Osteoblast (primary cell): Measurements from ENCODE around the gene EHD4. TPM values are rescaled to one million over a fixed set of nuclear protein-coding genes. Genes with fewer than 3 reads are reported as not detected.

Experiments
- DNase-seq: peaks from one replicate; pipeline ENCODE4 v3.0.0; 2011; ENCODE audit warnings: low spot score, mixed read lengths; ENCODE audit not compliant: insufficient read length; ENCODE audit errors: missing footprints
- H2AFZ ChIP-seq: 2 replicates; pipeline ENCODE4 v1.6.0; 2011; ENCODE audit warnings: mild to moderate bottlenecking, low read length
- H3K27ac ChIP-seq: 2 replicates; pipeline ENCODE4 v1.5.1; 2011; ENCODE audit warnings: mild to moderate bottlenecking, low read depth, low read length, moderate library complexity
- H3K27me3 ChIP-seq: 2 replicates; pipeline ENCODE4 v1.6.0; 2012; ENCODE audit warnings: mild to moderate bottlenecking, control low read depth, inconsistent platforms, low read length, moderate library complexity; ENCODE audit not compliant: insufficient read depth
- H3K36me3 ChIP-seq: 2 replicates; pipeline ENCODE4 v1.5.1; 2011; ENCODE audit warnings: mild to moderate bottlenecking, low read length, control low read depth, moderate library complexity; ENCODE audit not compliant: insufficient read depth
- H3K4me1 ChIP-seq: 2 replicates; pipeline ENCODE4 v1.5.1; 2011; ENCODE audit warnings: mild to moderate bottlenecking, low read length, control low read depth, moderate library complexity; ENCODE audit not compliant: insufficient read depth
- H3K4me2 ChIP-seq: 2 replicates; pipeline ENCODE4 v1.6.0; 2011; ENCODE audit warnings: mild to moderate bottlenecking, low read length; ENCODE audit not compliant: insufficient read depth
- H3K4me3 ChIP-seq: fragments of 200-600 bp; sonication (generic); 3 replicates; pipeline ENCODE4 v1.5.1; 2012; ENCODE audit warnings: mild to moderate bottlenecking, low read length, inconsistent platforms; ENCODE audit not compliant: insufficient read depth
- H3K79me2 ChIP-seq: 2 replicates; pipeline ENCODE4 v1.6.0; 2012; ENCODE audit warnings: mild to moderate bottlenecking, low read length, control low read depth, inconsistent platforms; ENCODE audit not compliant: insufficient read depth
- H3K9me3 ChIP-seq: 2 replicates; pipeline ENCODE4 v1.5.1; 2011; ENCODE audit warnings: low read depth, low read length, control low read depth
- H4K20me1 ChIP-seq: 2 replicates; pipeline ENCODE4 v1.6.0; 2012; ENCODE audit warnings: mild to moderate bottlenecking, low read length, control low read depth; ENCODE audit not compliant: insufficient read depth
- CTCF ChIP-seq: IDR thresholded peaks from 2 replicates; pipeline ENCODE4 v1.5.1; 2011; ENCODE audit warnings: mild to moderate bottlenecking, low read depth, low read length, moderate library complexity; ENCODE audit errors: extremely low read depth
- total RNA-seq: library from RNA; depleted of rRNA; stranded (reverse); fragments of >200 nt; gene quantifications from 2 replicates; pipeline ENCODE4 v1.2.3, GENCODE V29; 2012

EHD4 gene
- total RNA-seq, 1 donor = 15.9 TPM

- H3K79me2 ChIP-seq = no peaks in the 10 kb centered on the region
- H3K9me3 ChIP-seq = no peaks in the 10 kb centered on the region
- H3K4me1 ChIP-seq = peaks cover 13% of the 10 kb centered on the region
- H3K27ac ChIP-seq = no peak overlapping the region
- no peak overlapping the region for H3K4me3 ChIP-seq
- no peak overlapping the region for H2AFZ ChIP-seq
- TF ChIP-seq CTCF = no peak
- peaks cover 11% of the 10 kb centered on the region for H3K36me3 ChIP-seq
- H4K20me1 ChIP-seq = no peaks in the 10 kb centered on the region
- no peak overlapping the region for H3K4me2 ChIP-seq
- DNase-seq = no peak
- H3K27me3 ChIP-seq = no peaks in the 10 kb centered on the region
Measured at GRCh38 chr15:41896566-41896965, 75.8 kb downstream of the EHD4 start.

GRCh38 chr15:41895957-41896356, 76.4 kb downstream of the EHD4 start:
- no peak for DNase-seq
- no peak overlapping the region for H3K27ac ChIP-seq
- no peaks in the 10 kb centered on the region for H3K79me2 ChIP-seq
- TF ChIP-seq CTCF = no peak
- H3K27me3 ChIP-seq = no peaks in the 10 kb centered on the region
- no peak overlapping the region for H3K4me2 ChIP-seq
- peaks cover 13% of the 10 kb centered on the region for H3K4me1 ChIP-seq
- peaks cover 11% of the 10 kb centered on the region for H3K36me3 ChIP-seq
- no peak overlapping the region for H3K4me3 ChIP-seq
- no peaks in the 10 kb centered on the region for H3K9me3 ChIP-seq
- no peak overlapping the region for H2AFZ ChIP-seq
- H4K20me1 ChIP-seq = no peaks in the 10 kb centered on the region

GRCh38 chr15:41895491-41895890, 76.9 kb downstream of the EHD4 start:
- Histone ChIP-seq H3K4me1 (peaks cover 13% of the 10 kb centered on the region), H3K4me3 (no peak overlapping the region), H2AFZ (no peak overlapping the region), H4K20me1 (no peaks in the 10 kb centered on the region), H3K4me2 (no peak overlapping the region), H3K27me3 (no peaks in the 10 kb centered on the region), H3K9me3 (no peaks in the 10 kb centered on the region), H3K36me3 (peaks cover 11% of the 10 kb centered on the region), H3K27ac (no peak overlapping the region), H3K79me2 (no peaks in the 10 kb centered on the region)
- no peak for TF ChIP-seq CTCF
- DNase-seq = no peak

GRCh38 chr15:41894791-41895463, 77.4 kb downstream of the EHD4 start:
- peaks cover 13% of the 10 kb centered on the region for H3K4me1 ChIP-seq
- no peaks in the 10 kb centered on the region for H3K27me3 ChIP-seq
- peak overlapping the region; percentile 45 for H3K4me3 ChIP-seq
- no peaks in the 10 kb centered on the region for H3K79me2 ChIP-seq
- H3K9me3 ChIP-seq = no peaks in the 10 kb centered on the region
- H3K4me2 ChIP-seq = peak overlapping the region; percentile 70
- peak; percentile 100 for DNase-seq
- peak overlapping the region; percentile 62 for H2AFZ ChIP-seq
- no peaks in the 10 kb centered on the region for H4K20me1 ChIP-seq
- H3K36me3 ChIP-seq = peaks cover 11% of the 10 kb centered on the region
- no peak overlapping the region for H3K27ac ChIP-seq
- TF ChIP-seq CTCF = no peak
